HepG2 (cell line): ENCODE data around the gene MYOC. TPM values are rescaled to one million over a fixed set of nuclear protein-coding genes. Genes with fewer than 3 reads are reported as not detected.
A peak's percentile ranks its signal among the peaks of the same experiment; 100 is the strongest.

Experiments used
- CREB1 ChIP-seq, 2 experiments: fragments of 450-650 bp in 1 of 2; IDR thresholded peaks; 2 replicates each; pipeline ENCODE4 v1.6.1; 2016 to 2017; ENCODE audit warnings: control low read depth in 1 of 2, mild to moderate bottlenecking in 1 of 2, missing compliant biosample characterization in 1 of 2, missing genetic modification characterization in 1 of 2
- POLR2A ChIP-seq, 2 experiments: IDR thresholded peaks; 2 replicates each; pipeline ENCODE4 v1.6.1; 2011; ENCODE audit warnings: low read depth in 2 of 2, low read length in 2 of 2, mild to moderate bottlenecking in 1 of 2, moderate library complexity in 1 of 2; ENCODE audit not compliant: insufficient read depth in 1 of 2
- SNRNP70 ChIP-seq: fragments of 200-400 bp; formaldehyde crosslinking; IDR thresholded peaks from 2 replicates; pipeline ENCODE4 v1.6.1; 2017; ENCODE audit warnings: mild to moderate bottlenecking, low read depth, low read length, moderate library complexity
- ZMYM4 ChIP-seq: sonication (generic); formaldehyde crosslinking; IDR thresholded peaks from 2 replicates; pipeline ENCODE4 v1.8.1; 2023; ENCODE audit warnings: mild to moderate bottlenecking, missing genetic modification reagents
- ZNF367 ChIP-seq: sonication (generic); formaldehyde crosslinking; IDR thresholded peaks from 2 replicates; pipeline ENCODE4 v1.4.0; 2020; ENCODE audit warnings: missing genetic modification reagents, borderline replicate concordance
- polyA plus RNA-seq, 8 experiments: library from polyadenylated mRNA; depleted of rRNA in 3 of 8; stranded (reverse) in 7 of 8; unstranded in 1 of 8; fragments of >200 nt; fragmentation: Illumina TruSeq in 4 of 8; extraction: Trizol in 4 of 8; gene quantifications; 2 replicates each; pipeline versions ENCODE4 v1.2.1 to v1.2.3, GENCODE V29; 2011 to 2016; ENCODE audit warnings: low read depth in 4 of 8, missing spikeins in 1 of 8, mixed read lengths in 1 of 8; ENCODE audit not compliant: insufficient read depth in 1 of 8
- total RNA-seq, 5 experiments: library from RNA; depleted of rRNA; stranded (reverse); fragments of >200 nt; fragmentation: Illumina TruSeq; extraction: Trizol; gene quantifications; 2 replicates each; pipeline ENCODE4 v1.2.3, GENCODE V29; 2016; ENCODE audit warnings: low read depth in 1 of 5
- TF ChIP-seq, protein P1 (sequence below): IDR thresholded peaks from 2 replicates; pipeline ENCODE4 v1.6.1; 2016; ENCODE audit warnings: control low read depth
- TF ChIP-seq, protein P2 (sequence below): sonication (generic); formaldehyde crosslinking; IDR thresholded peaks from 2 replicates; pipeline ENCODE4 v1.8.0; 2022; ENCODE audit warnings: low read depth, missing genetic modification reagents
- TF ChIP-seq, protein P3 (sequence below): sonication (generic); formaldehyde crosslinking; IDR thresholded peaks from 2 replicates; pipeline ENCODE4 v1.5.0; 2020; ENCODE audit warnings: mild to moderate bottlenecking, missing genetic modification reagents, borderline replicate concordance
- TF ChIP-seq, protein P4 (sequence below): sonication (generic); formaldehyde crosslinking; conservative IDR thresholded peaks from 2 replicates; pipeline ENCODE4 v1.8.0; 2022; ENCODE audit warnings: mild to moderate bottlenecking, moderate library complexity, missing genetic modification reagents
- TF ChIP-seq, protein P5 (sequence below): sonication (generic); formaldehyde crosslinking; IDR thresholded peaks from 2 replicates; pipeline ENCODE4 v1.8.0; 2022; ENCODE audit warnings: missing genetic modification reagents, low read depth, mild to moderate bottlenecking, borderline replicate concordance
- TF ChIP-seq, protein P6 (sequence below): sonication (generic); formaldehyde crosslinking; IDR thresholded peaks from 2 replicates; pipeline ENCODE4 v1.4.0; 2020; ENCODE audit warnings: mild to moderate bottlenecking, missing genetic modification reagents
- TF ChIP-seq, protein P7 (sequence below): sonication (generic); formaldehyde crosslinking; IDR thresholded peaks from 2 replicates; pipeline ENCODE4 v1.4.0; 2020; ENCODE audit warnings: missing genetic modification reagents; ENCODE audit errors: not compliant biosample characterization

MYOC gene
- total and polyA plus RNA-seq, 2 of the 13 experiments (the other 11 are each of a cell fraction or from before 2014, with no cell fraction given) = not detected

DNA sequence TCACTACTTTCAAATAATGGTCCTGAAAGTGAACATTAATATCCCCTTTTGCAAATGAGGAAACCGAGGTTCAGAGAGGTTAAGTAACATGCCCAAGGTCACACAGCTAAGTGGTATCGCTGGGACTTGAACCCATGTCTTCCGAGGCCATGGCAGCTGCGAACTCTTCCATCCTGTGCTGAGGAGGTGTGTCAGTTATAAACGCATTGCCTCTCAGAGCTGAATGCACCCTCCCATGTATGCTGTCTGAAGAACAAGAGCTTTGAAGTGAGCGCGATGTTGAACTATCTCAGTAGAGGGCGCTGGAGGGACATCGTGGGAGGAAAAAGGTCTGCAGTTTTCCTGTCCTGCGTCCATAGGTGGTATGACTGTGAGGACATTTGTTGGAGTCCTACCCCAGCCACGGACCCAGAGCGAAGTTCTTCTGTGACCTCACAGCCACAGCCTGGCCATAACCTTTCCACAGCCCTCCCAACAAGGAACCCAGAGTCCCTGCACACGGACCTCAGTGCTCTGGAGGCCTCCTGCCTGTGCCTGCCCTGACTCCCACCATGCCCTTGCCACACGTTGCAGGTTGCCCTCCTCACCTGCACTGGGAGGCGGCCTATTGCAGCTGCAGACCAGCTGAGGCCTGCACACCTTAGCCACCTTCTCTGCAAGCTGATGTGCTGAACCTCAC, 7.5 kb downstream of the MYOC start (continued):
- TF ChIP-seq, protein P1, sequence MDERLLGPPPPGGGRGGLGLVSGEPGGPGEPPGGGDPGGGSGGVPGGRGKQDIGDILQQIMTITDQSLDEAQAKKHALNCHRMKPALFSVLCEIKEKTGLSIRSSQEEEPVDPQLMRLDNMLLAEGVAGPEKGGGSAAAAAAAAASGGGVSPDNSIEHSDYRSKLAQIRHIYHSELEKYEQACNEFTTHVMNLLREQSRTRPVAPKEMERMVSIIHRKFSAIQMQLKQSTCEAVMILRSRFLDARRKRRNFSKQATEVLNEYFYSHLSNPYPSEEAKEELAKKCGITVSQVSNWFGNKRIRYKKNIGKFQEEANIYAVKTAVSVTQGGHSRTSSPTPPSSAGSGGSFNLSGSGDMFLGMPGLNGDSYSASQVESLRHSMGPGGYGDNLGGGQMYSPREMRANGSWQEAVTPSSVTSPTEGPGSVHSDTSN (CRISPR knock-in tag) = no peak
- TF ChIP-seq, protein P2, sequence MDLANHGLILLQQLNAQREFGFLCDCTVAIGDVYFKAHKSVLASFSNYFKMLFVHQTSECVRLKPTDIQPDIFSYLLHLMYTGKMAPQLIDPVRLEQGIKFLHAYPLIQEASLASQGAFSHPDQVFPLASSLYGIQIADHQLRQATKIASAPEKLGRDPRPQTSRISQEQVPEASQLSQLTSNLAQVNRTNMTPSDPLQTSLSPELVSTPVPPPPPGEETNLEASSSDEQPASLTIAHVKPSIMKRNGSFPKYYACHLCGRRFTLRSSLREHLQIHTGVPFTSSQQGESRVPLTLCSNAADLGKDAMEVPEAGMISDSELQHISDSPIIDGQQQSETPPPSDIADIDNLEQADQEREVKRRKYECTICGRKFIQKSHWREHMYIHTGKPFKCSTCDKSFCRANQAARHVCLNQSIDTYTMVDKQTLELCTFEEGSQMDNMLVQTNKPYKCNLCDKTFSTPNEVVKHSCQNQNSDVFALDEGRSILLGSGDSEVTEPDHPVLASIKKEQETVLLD (CRISPR knock-in tag) = no peak
- TF ChIP-seq POLR2A (IDR thresholded peaks at IDR 0.05; ENCODE audit: insufficient read depth in 1 of 2, low read depth in 2 of 2, low read length in 2 of 2) (no peak), ZNF367 (CRISPR knock-in tag) (no peak), SNRNP70 (no peak), ZMYM4 (CRISPR knock-in tag) (peak; percentile 54; the same call in 1 of the 2 replicates), CREB1 (IDR thresholded peaks at IDR 0.05) (no peak), CREB1 (CRISPR knock-in tag; IDR thresholded peaks at IDR 0.05) (no peak)
- TF ChIP-seq, protein P3, sequence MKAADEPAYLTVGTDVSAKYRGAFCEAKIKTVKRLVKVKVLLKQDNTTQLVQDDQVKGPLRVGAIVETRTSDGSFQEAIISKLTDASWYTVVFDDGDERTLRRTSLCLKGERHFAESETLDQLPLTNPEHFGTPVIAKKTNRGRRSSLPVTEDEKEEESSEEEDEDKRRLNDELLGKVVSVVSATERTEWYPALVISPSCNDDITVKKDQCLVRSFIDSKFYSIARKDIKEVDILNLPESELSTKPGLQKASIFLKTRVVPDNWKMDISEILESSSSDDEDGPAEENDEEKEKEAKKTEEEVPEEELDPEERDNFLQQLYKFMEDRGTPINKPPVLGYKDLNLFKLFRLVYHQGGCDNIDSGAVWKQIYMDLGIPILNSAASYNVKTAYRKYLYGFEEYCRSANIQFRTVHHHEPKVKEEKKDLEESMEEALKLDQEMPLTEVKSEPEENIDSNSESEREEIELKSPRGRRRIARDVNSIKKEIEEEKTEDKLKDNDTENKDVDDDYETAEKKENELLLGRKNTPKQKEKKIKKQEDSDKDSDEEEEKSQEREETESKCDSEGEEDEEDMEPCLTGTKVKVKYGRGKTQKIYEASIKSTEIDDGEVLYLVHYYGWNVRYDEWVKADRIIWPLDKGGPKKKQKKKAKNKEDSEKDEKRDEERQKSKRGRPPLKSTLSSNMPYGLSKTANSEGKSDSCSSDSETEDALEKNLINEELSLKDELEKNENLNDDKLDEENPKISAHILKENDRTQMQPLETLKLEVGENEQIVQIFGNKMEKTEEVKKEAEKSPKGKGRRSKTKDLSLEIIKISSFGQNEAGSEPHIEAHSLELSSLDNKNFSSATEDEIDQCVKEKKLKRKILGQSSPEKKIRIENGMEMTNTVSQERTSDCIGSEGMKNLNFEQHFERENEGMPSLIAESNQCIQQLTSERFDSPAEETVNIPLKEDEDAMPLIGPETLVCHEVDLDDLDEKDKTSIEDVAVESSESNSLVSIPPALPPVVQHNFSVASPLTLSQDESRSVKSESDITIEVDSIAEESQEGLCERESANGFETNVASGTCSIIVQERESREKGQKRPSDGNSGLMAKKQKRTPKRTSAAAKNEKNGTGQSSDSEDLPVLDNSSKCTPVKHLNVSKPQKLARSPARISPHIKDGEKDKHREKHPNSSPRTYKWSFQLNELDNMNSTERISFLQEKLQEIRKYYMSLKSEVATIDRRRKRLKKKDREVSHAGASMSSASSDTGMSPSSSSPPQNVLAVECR = peak; percentile 49; the same call in 1 of the 2 replicates
- TF ChIP-seq, protein P4, sequence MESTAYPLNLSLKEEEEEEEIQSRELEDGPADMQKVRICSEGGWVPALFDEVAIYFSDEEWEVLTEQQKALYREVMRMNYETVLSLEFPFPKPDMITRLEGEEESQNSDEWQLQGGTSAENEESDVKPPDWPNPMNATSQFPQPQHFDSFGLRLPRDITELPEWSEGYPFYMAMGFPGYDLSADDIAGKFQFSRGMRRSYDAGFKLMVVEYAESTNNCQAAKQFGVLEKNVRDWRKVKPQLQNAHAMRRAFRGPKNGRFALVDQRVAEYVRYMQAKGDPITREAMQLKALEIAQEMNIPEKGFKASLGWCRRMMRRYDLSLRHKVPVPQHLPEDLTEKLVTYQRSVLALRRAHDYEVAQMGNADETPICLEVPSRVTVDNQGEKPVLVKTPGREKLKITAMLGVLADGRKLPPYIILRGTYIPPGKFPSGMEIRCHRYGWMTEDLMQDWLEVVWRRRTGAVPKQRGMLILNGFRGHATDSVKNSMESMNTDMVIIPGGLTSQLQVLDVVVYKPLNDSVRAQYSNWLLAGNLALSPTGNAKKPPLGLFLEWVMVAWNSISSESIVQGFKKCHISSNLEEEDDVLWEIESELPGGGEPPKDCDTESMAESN (CRISPR knock-in tag) = peak; percentile 56; the same call in 1 of the 2 replicates
- TF ChIP-seq, protein P5, sequence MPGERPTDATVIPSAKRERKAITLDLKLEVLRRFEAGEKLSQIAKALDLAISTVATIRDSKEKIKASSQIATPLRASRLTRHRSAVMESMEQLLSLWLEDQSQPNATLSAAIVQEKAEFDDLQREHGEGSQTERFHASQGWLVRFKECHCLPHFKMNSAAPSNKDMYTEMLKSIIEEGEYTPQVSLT (CRISPR knock-in tag) = no peak
- TF ChIP-seq, protein P6, sequence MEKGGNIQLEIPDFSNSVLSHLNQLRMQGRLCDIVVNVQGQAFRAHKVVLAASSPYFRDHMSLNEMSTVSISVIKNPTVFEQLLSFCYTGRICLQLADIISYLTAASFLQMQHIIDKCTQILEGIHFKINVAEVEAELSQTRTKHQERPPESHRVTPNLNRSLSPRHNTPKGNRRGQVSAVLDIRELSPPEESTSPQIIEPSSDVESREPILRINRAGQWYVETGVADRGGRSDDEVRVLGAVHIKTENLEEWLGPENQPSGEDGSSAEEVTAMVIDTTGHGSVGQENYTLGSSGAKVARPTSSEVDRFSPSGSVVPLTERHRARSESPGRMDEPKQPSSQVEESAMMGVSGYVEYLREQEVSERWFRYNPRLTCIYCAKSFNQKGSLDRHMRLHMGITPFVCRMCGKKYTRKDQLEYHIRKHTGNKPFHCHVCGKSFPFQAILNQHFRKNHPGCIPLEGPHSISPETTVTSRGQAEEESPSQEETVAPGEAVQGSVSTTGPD (CRISPR knock-in tag) = no peak
- TF ChIP-seq, protein P7, sequence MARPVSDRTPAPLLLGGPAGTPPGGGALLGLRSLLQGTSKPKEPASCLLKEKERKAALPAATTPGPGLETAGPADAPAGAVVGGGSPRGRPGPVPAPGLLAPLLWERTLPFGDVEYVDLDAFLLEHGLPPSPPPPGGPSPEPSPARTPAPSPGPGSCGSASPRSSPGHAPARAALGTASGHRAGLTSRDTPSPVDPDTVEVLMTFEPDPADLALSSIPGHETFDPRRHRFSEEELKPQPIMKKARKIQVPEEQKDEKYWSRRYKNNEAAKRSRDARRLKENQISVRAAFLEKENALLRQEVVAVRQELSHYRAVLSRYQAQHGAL (CRISPR knock-in tag) = no peak
